BE2C (cell line): ENCODE results near the gene MCC.

Source experiments
- DNase-seq: peaks from one replicate; pipeline ENCODE4 v3.0.0-alpha.2; 2020
- H3K27me3 ChIP-seq: fragments of 250-450 bp; sonication (Bioruptor Pico); 2 replicates; pipeline ENCODE4 v1.5.1; 2020; ENCODE audit warnings: mild to moderate bottlenecking
- H3K36me3 ChIP-seq: fragments of 250-450 bp; sonication (Bioruptor Pico); 2 replicates; pipeline ENCODE4 v1.5.1; 2020; ENCODE audit warnings: mild to moderate bottlenecking
- H3K4me1 ChIP-seq: fragments of 250-450 bp; sonication (Bioruptor Pico); 2 replicates; pipeline ENCODE4 v1.5.1; 2020
- H3K4me3 ChIP-seq: 2 replicates; pipeline ENCODE4 v1.5.1; 2011; ENCODE audit warnings: low read depth, low read length
- H3K9me3 ChIP-seq: fragments of 250-450 bp; sonication (Bioruptor Pico); 2 replicates; pipeline ENCODE4 v1.5.1; 2020
- CTCF ChIP-seq: IDR thresholded peaks from 2 replicates; pipeline ENCODE4 v1.5.1; 2012; ENCODE audit warnings: mild to moderate bottlenecking, low read depth, low read length

MCC gene

GRCh38 chr5:113435575-113435974, 52.7 kb downstream of the MCC start:
- no peak for DNase-seq
- no peak for TF ChIP-seq CTCF
- H3K4me1 ChIP-seq = no peaks in the 10 kb centered on the region
- H3K9me3 ChIP-seq = no peaks in the 10 kb centered on the region
- H3K36me3 ChIP-seq = no peaks in the 10 kb centered on the region
- H3K4me3 ChIP-seq = no peak overlapping the region
- no peaks in the 10 kb centered on the region for H3K27me3 ChIP-seq

DNA sequence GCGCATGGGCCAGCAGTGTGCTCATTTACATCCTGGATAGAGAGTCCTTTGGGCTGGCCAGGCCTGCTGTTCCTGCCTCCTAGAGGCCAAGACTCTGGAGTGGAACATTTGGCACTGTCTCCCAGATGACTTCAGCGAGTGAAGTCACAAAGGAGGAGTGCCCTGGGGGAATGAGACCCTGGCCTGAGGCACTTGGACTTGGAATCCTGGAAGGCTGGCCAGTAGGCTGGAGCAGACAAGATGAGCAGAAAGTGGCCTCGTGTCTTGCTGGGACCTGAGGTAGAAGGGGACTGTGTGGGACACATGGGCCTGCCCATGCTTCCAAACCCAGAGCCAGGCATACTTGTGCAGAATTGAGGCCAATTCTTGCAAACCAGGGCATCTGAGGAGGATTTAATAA, 53.4 kb downstream of the MCC start, which contains the start of gene TSSK1B:
TSSK1B (minus strand) TSS at position 101 of the 400 bp plus-strand sequence. CDS start 150 bp downstream, outside the sequence.
- no peaks in the 10 kb centered on the region for H3K27me3 ChIP-seq
- no peak for TF ChIP-seq CTCF
- H3K4me1 ChIP-seq = no peaks in the 10 kb centered on the region
- H3K9me3 ChIP-seq = no peaks in the 10 kb centered on the region
- no peaks in the 10 kb centered on the region for H3K36me3 ChIP-seq
- DNase-seq = no peak
- H3K4me3 ChIP-seq = no peak within 1 kb of the TSS

GRCh38 chr5:113433862-113434612, 54.2 kb downstream of the MCC start:
- H3K4me3 ChIP-seq = no peak overlapping the region
- no peaks in the 10 kb centered on the region for H3K9me3 ChIP-seq
- no peaks in the 10 kb centered on the region for H3K36me3 ChIP-seq
- TF ChIP-seq CTCF = no peak
- DNase-seq = no peak
- no peaks in the 10 kb centered on the region for H3K27me3 ChIP-seq
- no peaks in the 10 kb centered on the region for H3K4me1 ChIP-seq

- TF ChIP-seq CTCF = no peak
- Histone ChIP-seq H3K9me3 (no peaks in the 10 kb centered on the region), H3K4me3 (no peak overlapping the region), H3K36me3 (no peaks in the 10 kb centered on the region), H3K4me1 (peaks cover 5% of the 10 kb centered on the region; the same call in 1 of the 2 replicates), H3K27me3 (no peaks in the 10 kb centered on the region)
- no peak for DNase-seq
Observed at GRCh38 chr5:113433071-113433470, 55.2 kb downstream of the MCC start.

- H3K9me3 ChIP-seq = no peaks in the 10 kb centered on the region
- H3K4me3 ChIP-seq = no peak overlapping the region
- H3K27me3 ChIP-seq = no peaks in the 10 kb centered on the region
- H3K36me3 ChIP-seq = no peaks in the 10 kb centered on the region
- peaks cover 21% of the 10 kb centered on the region for H3K4me1 ChIP-seq
- no peak for DNase-seq
- TF ChIP-seq CTCF = no peak
Observed at GRCh38 chr5:113427871-113428574, 60.2 kb downstream of the MCC start.

GRCh38 chr5:113425909-113426308, 62.3 kb downstream of the MCC start:
- TF ChIP-seq CTCF = no peak
- Histone ChIP-seq H3K27me3 (no peaks in the 10 kb centered on the region), H3K4me3 (no peak overlapping the region), H3K9me3 (no peaks in the 10 kb centered on the region), H3K4me1 (peaks cover 21% of the 10 kb centered on the region), H3K36me3 (no peaks in the 10 kb centered on the region)
- DNase-seq = peak; percentile 59
